ENCODE data around the gene PALD1. TPM values are rescaled to one million over a fixed set of nuclear protein-coding genes. Genes with fewer than 3 reads are reported as not detected.

Gene PALD1
- total and polyA plus RNA-seq, 9 of the 15 experiments (the other 6 are each of a cell fraction or from before 2014, with no cell fraction given): 0.03 to 0.29 (median 0.09) TPM; not detected in 2

DNA sequence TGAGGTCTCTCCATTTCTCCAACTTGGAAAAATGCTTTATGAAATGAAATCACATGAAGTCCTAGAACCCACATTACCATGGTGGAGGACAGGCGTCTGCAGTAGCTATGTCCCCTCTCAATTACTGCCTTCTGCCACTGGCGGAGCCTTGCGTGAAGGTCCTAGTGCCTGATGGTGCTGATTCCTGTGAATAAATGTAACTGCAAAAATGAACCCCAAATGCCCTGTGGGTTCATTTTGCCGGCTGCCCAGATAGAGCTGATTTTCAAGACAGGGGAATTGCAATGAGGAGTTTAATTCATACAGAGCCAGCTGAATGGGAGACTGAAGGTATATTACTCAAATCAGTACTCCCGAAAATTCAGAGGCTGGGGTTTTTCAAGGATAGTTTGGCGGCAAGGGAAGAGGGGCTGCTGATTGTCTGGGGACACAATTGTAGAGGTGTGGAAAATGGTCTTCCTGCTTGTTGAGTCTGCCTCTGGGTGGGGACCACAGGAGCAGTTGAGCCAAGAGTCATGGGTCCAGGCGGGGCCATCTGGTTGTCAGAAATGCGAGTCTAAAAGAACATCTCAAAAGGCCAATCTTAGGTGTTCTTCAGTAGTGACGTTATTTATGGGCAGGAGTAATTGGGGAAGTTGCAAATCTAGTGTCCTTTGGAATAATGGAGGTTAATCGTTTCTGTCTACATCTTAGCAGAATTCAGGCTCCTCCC, 110.4 kb downstream of the PALD1 start (continued):
- TF ChIP-seq, protein P1, sequence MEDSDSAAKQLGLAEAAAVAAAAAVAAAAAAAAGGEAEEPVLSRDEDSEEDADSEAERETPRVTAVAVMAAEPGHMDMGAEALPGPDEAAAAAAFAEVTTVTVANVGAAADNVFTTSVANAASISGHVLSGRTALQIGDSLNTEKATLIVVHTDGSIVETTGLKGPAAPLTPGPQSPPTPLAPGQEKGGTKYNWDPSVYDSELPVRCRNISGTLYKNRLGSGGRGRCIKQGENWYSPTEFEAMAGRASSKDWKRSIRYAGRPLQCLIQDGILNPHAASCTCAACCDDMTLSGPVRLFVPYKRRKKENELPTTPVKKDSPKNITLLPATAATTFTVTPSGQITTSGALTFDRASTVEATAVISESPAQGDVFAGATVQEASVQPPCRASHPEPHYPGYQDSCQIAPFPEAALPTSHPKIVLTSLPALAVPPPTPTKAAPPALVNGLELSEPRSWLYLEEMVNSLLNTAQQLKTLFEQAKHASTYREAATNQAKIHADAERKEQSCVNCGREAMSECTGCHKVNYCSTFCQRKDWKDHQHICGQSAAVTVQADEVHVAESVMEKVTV (CRISPR knock-in tag; IDR thresholded peaks at IDR 0.05): no peak
- TF ChIP-seq, protein P2, sequence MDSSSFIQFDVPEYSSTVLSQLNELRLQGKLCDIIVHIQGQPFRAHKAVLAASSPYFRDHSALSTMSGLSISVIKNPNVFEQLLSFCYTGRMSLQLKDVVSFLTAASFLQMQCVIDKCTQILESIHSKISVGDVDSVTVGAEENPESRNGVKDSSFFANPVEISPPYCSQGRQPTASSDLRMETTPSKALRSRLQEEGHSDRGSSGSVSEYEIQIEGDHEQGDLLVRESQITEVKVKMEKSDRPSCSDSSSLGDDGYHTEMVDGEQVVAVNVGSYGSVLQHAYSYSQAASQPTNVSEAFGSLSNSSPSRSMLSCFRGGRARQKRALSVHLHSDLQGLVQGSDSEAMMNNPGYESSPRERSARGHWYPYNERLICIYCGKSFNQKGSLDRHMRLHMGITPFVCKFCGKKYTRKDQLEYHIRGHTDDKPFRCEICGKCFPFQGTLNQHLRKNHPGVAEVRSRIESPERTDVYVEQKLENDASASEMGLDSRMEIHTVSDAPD (CRISPR knock-in tag; IDR thresholded peaks at IDR 0.05): no peak
- no peak for TF ChIP-seq TBL1XR1 (IDR thresholded peaks at IDR 0.05; ENCODE audit: low read length in 2 of 2)
- no peak for TF ChIP-seq ETV5 (CRISPR knock-in tag; IDR thresholded peaks at IDR 0.05; ENCODE audit: low read depth)
- TF ChIP-seq GABPB1 (CRISPR knock-in tag; IDR thresholded peaks at IDR 0.05): peak; percentile 61
- TF ChIP-seq, protein P3, sequence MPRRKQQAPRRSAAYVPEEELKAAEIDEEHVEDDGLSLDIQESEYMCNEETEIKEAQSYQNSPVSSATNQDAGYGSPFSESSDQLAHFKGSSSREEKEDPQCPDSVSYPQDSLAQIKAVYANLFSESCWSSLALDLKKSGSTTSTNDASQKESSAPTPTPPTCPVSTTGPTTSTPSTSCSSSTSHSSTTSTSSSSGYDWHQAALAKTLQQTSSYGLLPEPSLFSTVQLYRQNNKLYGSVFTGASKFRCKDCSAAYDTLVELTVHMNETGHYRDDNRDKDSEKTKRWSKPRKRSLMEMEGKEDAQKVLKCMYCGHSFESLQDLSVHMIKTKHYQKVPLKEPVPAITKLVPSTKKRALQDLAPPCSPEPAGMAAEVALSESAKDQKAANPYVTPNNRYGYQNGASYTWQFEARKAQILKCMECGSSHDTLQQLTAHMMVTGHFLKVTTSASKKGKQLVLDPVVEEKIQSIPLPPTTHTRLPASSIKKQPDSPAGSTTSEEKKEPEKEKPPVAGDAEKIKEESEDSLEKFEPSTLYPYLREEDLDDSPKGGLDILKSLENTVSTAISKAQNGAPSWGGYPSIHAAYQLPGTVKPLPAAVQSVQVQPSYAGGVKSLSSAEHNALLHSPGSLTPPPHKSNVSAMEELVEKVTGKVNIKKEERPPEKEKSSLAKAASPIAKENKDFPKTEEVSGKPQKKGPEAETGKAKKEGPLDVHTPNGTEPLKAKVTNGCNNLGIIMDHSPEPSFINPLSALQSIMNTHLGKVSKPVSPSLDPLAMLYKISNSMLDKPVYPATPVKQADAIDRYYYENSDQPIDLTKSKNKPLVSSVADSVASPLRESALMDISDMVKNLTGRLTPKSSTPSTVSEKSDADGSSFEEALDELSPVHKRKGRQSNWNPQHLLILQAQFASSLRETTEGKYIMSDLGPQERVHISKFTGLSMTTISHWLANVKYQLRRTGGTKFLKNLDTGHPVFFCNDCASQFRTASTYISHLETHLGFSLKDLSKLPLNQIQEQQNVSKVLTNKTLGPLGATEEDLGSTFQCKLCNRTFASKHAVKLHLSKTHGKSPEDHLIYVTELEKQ (CRISPR knock-in tag; IDR thresholded peaks at IDR 0.05): no peak
- TF ChIP-seq, protein P4, sequence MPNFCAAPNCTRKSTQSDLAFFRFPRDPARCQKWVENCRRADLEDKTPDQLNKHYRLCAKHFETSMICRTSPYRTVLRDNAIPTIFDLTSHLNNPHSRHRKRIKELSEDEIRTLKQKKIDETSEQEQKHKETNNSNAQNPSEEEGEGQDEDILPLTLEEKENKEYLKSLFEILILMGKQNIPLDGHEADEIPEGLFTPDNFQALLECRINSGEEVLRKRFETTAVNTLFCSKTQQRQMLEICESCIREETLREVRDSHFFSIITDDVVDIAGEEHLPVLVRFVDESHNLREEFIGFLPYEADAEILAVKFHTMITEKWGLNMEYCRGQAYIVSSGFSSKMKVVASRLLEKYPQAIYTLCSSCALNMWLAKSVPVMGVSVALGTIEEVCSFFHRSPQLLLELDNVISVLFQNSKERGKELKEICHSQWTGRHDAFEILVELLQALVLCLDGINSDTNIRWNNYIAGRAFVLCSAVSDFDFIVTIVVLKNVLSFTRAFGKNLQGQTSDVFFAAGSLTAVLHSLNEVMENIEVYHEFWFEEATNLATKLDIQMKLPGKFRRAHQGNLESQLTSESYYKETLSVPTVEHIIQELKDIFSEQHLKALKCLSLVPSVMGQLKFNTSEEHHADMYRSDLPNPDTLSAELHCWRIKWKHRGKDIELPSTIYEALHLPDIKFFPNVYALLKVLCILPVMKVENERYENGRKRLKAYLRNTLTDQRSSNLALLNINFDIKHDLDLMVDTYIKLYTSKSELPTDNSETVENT (CRISPR knock-in tag; IDR thresholded peaks at IDR 0.05): no peak
- no peak for TF ChIP-seq PHF20 (IDR thresholded peaks at IDR 0.05; ENCODE audit: partially characterized antibody)
- no peak for TF ChIP-seq ZBED1 (IDR thresholded peaks at IDR 0.05)
- TF ChIP-seq ZKSCAN1 (IDR thresholded peaks at IDR 0.05; ENCODE audit: low read depth, low read length): no peak
- no peak for TF ChIP-seq ZC3H11A (IDR thresholded peaks at IDR 0.05; ENCODE audit: low read depth, low read length)
- no peak for TF ChIP-seq EHMT2 (IDR thresholded peaks at IDR 0.05)
- no peak for TF ChIP-seq COPS2 (conservative IDR thresholded peaks at IDR 0.05)
- no peak for TF ChIP-seq POLR2G (IDR thresholded peaks at IDR 0.05; ENCODE audit: low read depth, low read length)
- TF ChIP-seq CEBPB (tag; IDR thresholded peaks at IDR 0.05): no peak
- TF ChIP-seq TGIF2 (CRISPR knock-in tag; IDR thresholded peaks at IDR 0.05): no peak
- no peak for TF ChIP-seq RBM22 (IDR thresholded peaks at IDR 0.05; ENCODE audit: low read depth, low read length, poor library complexity, severe bottlenecking)
- TF ChIP-seq ESRRA (IDR thresholded peaks at IDR 0.05; ENCODE audit: borderline replicate concordance, low read depth): no peak
- TF ChIP-seq ETV6 (IDR thresholded peaks at IDR 0.05; ENCODE audit: borderline replicate concordance in 1 of 2, low read depth in 2 of 2, low read length in 1 of 2): no peak
- no peak for TF ChIP-seq ETV6 (CRISPR knock-in tag; IDR thresholded peaks at IDR 0.05; ENCODE audit: borderline replicate concordance)
- TF ChIP-seq RBM25 (IDR thresholded peaks at IDR 0.05; ENCODE audit: low read depth, low read length, severe bottlenecking): no peak
